Measurements from ENCODE around the gene LSM7.

DNA sequence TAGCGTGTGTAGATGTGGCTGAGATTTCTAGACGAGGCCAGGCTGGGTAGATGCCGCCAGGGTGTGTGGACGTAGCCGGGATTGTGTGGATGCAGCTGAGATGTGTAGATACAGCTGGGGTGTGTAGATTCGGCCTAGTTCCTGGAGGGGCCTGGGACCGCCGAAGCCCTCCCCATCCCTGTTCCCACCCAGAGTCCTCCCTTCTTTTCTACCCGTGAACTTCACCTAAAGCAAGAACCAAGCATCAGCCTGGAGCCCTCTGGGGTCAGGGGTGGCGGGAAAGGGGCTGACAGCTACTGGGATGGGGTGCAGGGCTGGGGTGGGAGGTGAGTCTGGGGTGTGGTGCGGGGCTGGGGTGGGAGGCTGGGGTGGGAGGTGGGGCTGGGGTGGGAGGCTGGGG lies 32.4 kb upstream of the LSM7 start:
- no peak for TF ChIP-seq POLR2AphosphoS5 (IDR thresholded peaks at IDR 0.05)
- TF ChIP-seq, protein P1, sequence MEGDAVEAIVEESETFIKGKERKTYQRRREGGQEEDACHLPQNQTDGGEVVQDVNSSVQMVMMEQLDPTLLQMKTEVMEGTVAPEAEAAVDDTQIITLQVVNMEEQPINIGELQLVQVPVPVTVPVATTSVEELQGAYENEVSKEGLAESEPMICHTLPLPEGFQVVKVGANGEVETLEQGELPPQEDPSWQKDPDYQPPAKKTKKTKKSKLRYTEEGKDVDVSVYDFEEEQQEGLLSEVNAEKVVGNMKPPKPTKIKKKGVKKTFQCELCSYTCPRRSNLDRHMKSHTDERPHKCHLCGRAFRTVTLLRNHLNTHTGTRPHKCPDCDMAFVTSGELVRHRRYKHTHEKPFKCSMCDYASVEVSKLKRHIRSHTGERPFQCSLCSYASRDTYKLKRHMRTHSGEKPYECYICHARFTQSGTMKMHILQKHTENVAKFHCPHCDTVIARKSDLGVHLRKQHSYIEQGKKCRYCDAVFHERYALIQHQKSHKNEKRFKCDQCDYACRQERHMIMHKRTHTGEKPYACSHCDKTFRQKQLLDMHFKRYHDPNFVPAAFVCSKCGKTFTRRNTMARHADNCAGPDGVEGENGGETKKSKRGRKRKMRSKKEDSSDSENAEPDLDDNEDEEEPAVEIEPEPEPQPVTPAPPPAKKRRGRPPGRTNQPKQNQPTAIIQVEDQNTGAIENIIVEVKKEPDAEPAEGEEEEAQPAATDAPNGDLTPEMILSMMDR (IDR thresholded peaks at IDR 0.05; ENCODE audit: poor library complexity, severe bottlenecking): no peak
- TF ChIP-seq EZH2 (IDR thresholded peaks at IDR 0.05; ENCODE audit: borderline replicate concordance, insufficient read depth, low read length, poor library complexity, severe bottlenecking): no peak

All from neural cell (in vitro differentiated cells).